H1 (cell line): ENCODE results near the gene SPOCK2. TPM values are rescaled to one million over a fixed set of nuclear protein-coding genes. Genes with fewer than 3 reads are reported as not detected.

ENCODE experiments used
- ASH2L ChIP-seq: fragments of 200-600, 300-600 bp; sonication (generic); IDR thresholded peaks from one replicate; pipeline ENCODE4 v1.7.1; 2017; ENCODE audit warnings: low read length
- BCL11A ChIP-seq, 2 experiments: IDR thresholded peaks; one replicate each; pipeline ENCODE4 v1.6.1; 2011; ENCODE audit warnings: low read depth in 2 of 2, low read length in 2 of 2, mild to moderate bottlenecking in 2 of 2
- CBX5 ChIP-seq: fragments of 300-800, 300-1000 bp; sonication (generic); IDR thresholded peaks from 2 replicates; pipeline ENCODE4 v1.7.1; 2016; ENCODE audit warnings: antibody characterized with exemption, low read length, low read depth
- EZH2 ChIP-seq: fragments of 200-600 bp; sonication (generic); IDR thresholded peaks from 2 replicates; pipeline ENCODE4 v1.7.1; 2012; ENCODE audit warnings: low read depth, mild to moderate bottlenecking, moderate library complexity, low read length, inconsistent platforms; ENCODE audit not compliant: severe bottlenecking
- KDM1A ChIP-seq: fragments of 200-600, 300-600 bp; sonication (generic); IDR thresholded peaks from 2 replicates; pipeline ENCODE4 v1.7.1; 2016; ENCODE audit warnings: mild to moderate bottlenecking, low read length, borderline replicate concordance
- MAX ChIP-seq: IDR thresholded peaks from 2 replicates; pipeline ENCODE4 v1.6.1; 2012; ENCODE audit warnings: inconsistent platforms
- NRF1 ChIP-seq: IDR thresholded peaks from 2 replicates; pipeline ENCODE4 v1.6.1; 2011; ENCODE audit warnings: mild to moderate bottlenecking, low read depth, low read length, improper control_type of control experiment
- POLR2A ChIP-seq, 2 experiments: IDR thresholded peaks; 1 replicate in 1 of 2; 2 replicates in 1 of 2; pipeline ENCODE4 v1.6.1; 2011; ENCODE audit warnings: low read depth in 2 of 2, low read length in 2 of 2, mild to moderate bottlenecking in 2 of 2; ENCODE audit errors: control extremely low read depth in 1 of 2
- RAD21 ChIP-seq, 2 experiments: IDR thresholded peaks in 1 of 2; conservative IDR thresholded peaks in 1 of 2; 2 replicates each; pipeline ENCODE4 v1.6.1; 2011; ENCODE audit warnings: low read depth in 2 of 2, low read length in 2 of 2, improper control_type of control experiment in 1 of 2, inconsistent platforms in 1 of 2, mild to moderate bottlenecking in 1 of 2, moderate library complexity in 1 of 2
- RBBP5 ChIP-seq: IDR thresholded peaks from 2 replicates; pipeline ENCODE4 v1.7.1; 2012; ENCODE audit warnings: low read depth, mild to moderate bottlenecking, inconsistent platforms, low read length, moderate library complexity, borderline replicate concordance
- RNF2 ChIP-seq: fragments of 200-900, 300-1000 bp; sonication (generic); IDR thresholded peaks from 2 replicates; pipeline ENCODE4 v1.7.1; 2016; ENCODE audit warnings: borderline replicate concordance, low read depth, mild to moderate bottlenecking, antibody characterized with exemption, low read length; ENCODE audit not compliant: poor library complexity, severe bottlenecking; ENCODE audit errors: missing control alignments
- RXRA ChIP-seq: IDR thresholded peaks from 2 replicates; pipeline ENCODE4 v1.6.1; 2011; ENCODE audit warnings: low read depth, mild to moderate bottlenecking, low read length, moderate library complexity; ENCODE audit not compliant: insufficient read depth
- SAP30 ChIP-seq: fragments of 300-600 bp; sonication (generic); IDR thresholded peaks from 2 replicates; pipeline ENCODE4 v1.7.1; 2012; ENCODE audit warnings: low read length, moderate library complexity, mild to moderate bottlenecking, inconsistent platforms; ENCODE audit not compliant: insufficient read depth, insufficient replicate concordance
- SP1 ChIP-seq: IDR thresholded peaks from 2 replicates; pipeline ENCODE4 v1.6.1; 2011; ENCODE audit warnings: low read depth, low read length
- TBP ChIP-seq: IDR thresholded peaks from 2 replicates; pipeline ENCODE4 v1.6.1; 2011; ENCODE audit warnings: low read depth, low read length, improper control_type of control experiment
- USF2 ChIP-seq: IDR thresholded peaks from 2 replicates; pipeline ENCODE4 v1.6.1; 2011; ENCODE audit warnings: low read length, improper control_type of control experiment
- polyA plus RNA-seq, 7 experiments: library from polyadenylated mRNA; depleted of rRNA in 3 of 7; stranded (reverse) in 5 of 7; unstranded in 2 of 7; fragments of >200 nt in 5 of 7; fragments of 200-250 nt in 2 of 7; gene quantifications; 1 replicate in 5 of 7; 2 replicates in 1 of 7; 4 replicates in 1 of 7; pipeline versions ENCODE4 v1.2.1 to v1.2.3, GENCODE V29; 2011 to 2013; ENCODE audit warnings: missing spikeins in 2 of 7, mixed read lengths in 2 of 7
- total RNA-seq: library from RNA; stranded (reverse); fragmentation: NEBNext Ultra II Directional; extraction: Animal tissue kit (Norgen Biotek cat#: 25700); gene quantifications from 2 replicates; pipeline ENCODE4 v1.2.1, GENCODE V29; 2021

Gene SPOCK2
- total and polyA plus RNA-seq, 2 of the 8 experiments (the other 6 are each of a cell fraction or from before 2014, with no cell fraction given), result 1.5 to 1.9 TPM

- TF ChIP-seq USF2, result no peak
- no peak for TF ChIP-seq SAP30
- TF ChIP-seq NRF1, result no peak
- TF ChIP-seq RNF2, result peak; percentile 12
- TF ChIP-seq MAX, result peak; percentile 64
- no peak for TF ChIP-seq POLR2A (IDR thresholded peaks at IDR 0.05; ENCODE audit: control extremely low read depth in 1 of 2, low read depth in 2 of 2, low read length in 2 of 2)
- TF ChIP-seq CBX5, result no peak
- TF ChIP-seq RBBP5, result peak; percentile 54; the same call in 1 of the 2 replicates
- peak in 1 of 2 experiments; percentile 42; a peak in 2 of 4 replicates for TF ChIP-seq RAD21 (IDR thresholded peaks at IDR 0.05 in 1 of 2, conservative IDR thresholded peaks at IDR 0.05 in 1 of 2; ENCODE audit: low read depth in 2 of 2, low read length in 2 of 2)
- peak; percentile 10 for TF ChIP-seq ASH2L
- no peak for TF ChIP-seq BCL11A (IDR thresholded peaks at IDR 0.05; ENCODE audit: low read depth in 2 of 2, low read length in 2 of 2)
- TF ChIP-seq SP1, result no peak
- no peak for TF ChIP-seq RXRA
- TF ChIP-seq TBP, result 0 out of 2 replicates have a peak, but pooled peaks have one; percentile 27
- peak; percentile 71 for TF ChIP-seq EZH2
- TF ChIP-seq KDM1A, result 0 out of 2 replicates have a peak, but pooled peaks have one; percentile 11
Measured at GRCh38 chr10:72086466-72087391, 1.6 kb downstream of the SPOCK2 start (continued).
